ENCODE results near the gene CPT1A. TPM values are rescaled to one million over a fixed set of nuclear protein-coding genes. Genes with fewer than 3 reads are reported as not detected.
"Not testable (repeated sequence)": the region's sequence is repeated elsewhere in the genome, so short reads cannot be mapped to it uniquely, and the experiment has no call there.

The CPT1A gene
- total RNA-seq = 10 to 100 TPM; 21.3 to 24.6 TPM

DNA sequence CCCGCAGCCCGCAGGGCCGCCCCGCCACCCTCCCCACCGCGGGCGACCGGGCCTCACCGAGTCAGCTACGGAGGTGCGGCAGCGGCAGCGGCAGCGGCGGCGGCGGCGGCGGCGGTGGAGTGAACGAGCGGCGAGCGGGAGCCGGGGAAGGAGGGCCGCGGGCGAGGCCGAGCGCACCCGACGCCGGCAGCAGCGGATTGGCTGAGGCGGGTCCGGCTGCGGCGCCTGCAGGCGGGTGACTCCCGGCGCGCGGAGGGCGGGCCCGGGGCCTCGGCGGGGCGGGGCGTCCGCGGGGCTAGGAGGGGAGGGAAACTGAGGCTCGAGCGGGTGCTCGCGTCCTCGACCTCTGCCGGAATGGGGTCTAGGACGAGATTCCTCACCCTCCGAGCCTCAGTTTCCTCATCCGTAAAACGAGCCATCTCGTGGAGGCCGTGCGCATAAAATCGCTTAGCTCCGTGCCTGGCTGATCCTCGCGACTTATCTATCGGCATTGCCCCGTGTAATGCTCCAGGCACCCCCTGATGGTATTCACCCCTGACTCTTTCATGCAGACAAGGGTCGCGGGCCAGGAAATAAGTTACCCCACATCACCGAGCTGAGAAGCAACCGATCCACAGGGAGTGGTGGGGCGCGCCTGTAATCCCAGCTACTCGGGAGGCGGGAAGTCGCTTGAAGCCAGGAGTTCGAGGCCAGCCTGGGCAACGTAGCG lies at the start of gene CPT1A:
TSS of gene CPT1A (minus strand) at position 199 of the 709 bp plus-strand sequence. CDS start 26,442 bp downstream, outside the sequence.
- ChIA-PET POLR2A (no interaction called here), CTCF (interaction anchor here (1.0 kb wide), 1 partner anchor 44 kb away, joined by 3 read pairs; no protein-coding TSS in a partner anchor)

- POLR2A ChIA-PET = no interaction called here
- CTCF ChIA-PET = interaction anchor here (0.5 to 0.7 kb wide), 2 partner anchors 10 to 81 kb away, joined by 3 to 4 read pairs; no protein-coding TSS in a partner anchor
Measured at GRCh38 chr11:68890490-68891231, 48.9 kb upstream of the CPT1A start.

- ChIA-PET CTCF (interaction anchor here (0.7 kb wide), 1 partner anchor 81 kb away, joined by 4 read pairs; no protein-coding TSS in a partner anchor), POLR2A (no interaction called here)
Measured at GRCh38 chr11:68889948-68890446, 48.3 kb upstream of the CPT1A start.

GRCh38 chr11:68884827-68885226 lies 43.1 kb upstream of the CPT1A start:
- POLR2A ChIA-PET, CTCF ChIA-PET: not testable (repeated sequence)

GRCh38 chr11:68882391-68882790 lies 40.7 kb upstream of the CPT1A start:
- ChIA-PET CTCF (no interaction called here), POLR2A (interaction anchor here (0.7 kb wide), 1 partner anchor 13 kb away, joined by 3 read pairs; no protein-coding TSS in a partner anchor)

GRCh38 chr11:68881320-68881719 lies 39.6 kb upstream of the CPT1A start:
- CTCF ChIA-PET = interaction anchor here (0.7 kb wide), 1 partner anchor 62 kb away, joined by 3 read pairs; no protein-coding TSS in a partner anchor

GRCh38 chr11:68880851-68881250 lies 39.1 kb upstream of the CPT1A start:
- ChIA-PET CTCF (interaction anchor here (0.7 kb wide), 1 partner anchor 62 kb away, joined by 3 read pairs; no protein-coding TSS in a partner anchor), POLR2A (no interaction called here)

More at GRCh38 chr11:68881320-68881719, 39.6 kb upstream of the CPT1A start:
- POLR2A ChIA-PET = no interaction called here

DNA sequence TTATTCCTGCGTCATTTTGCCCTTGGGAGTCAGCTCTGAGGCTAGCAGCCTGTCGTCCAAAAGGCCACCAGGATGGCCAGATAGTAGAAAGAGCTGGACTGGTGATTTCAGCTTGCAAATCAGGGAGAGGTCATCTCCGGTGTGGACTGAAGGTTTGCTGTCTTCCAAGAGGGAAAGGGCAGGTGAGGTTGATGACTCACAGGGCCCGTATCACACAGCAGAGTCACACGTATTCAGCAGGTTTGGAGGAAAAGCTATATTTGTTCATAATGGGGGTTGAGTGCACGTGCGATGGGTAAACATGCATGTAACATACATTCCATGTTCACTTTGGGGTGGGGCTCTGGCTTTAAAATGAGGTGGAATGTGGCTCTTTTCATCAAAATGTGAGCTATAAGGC lies 36.3 kb upstream of the CPT1A start:
- ChIA-PET CTCF (no interaction called here), POLR2A (no interaction called here)

DNA sequence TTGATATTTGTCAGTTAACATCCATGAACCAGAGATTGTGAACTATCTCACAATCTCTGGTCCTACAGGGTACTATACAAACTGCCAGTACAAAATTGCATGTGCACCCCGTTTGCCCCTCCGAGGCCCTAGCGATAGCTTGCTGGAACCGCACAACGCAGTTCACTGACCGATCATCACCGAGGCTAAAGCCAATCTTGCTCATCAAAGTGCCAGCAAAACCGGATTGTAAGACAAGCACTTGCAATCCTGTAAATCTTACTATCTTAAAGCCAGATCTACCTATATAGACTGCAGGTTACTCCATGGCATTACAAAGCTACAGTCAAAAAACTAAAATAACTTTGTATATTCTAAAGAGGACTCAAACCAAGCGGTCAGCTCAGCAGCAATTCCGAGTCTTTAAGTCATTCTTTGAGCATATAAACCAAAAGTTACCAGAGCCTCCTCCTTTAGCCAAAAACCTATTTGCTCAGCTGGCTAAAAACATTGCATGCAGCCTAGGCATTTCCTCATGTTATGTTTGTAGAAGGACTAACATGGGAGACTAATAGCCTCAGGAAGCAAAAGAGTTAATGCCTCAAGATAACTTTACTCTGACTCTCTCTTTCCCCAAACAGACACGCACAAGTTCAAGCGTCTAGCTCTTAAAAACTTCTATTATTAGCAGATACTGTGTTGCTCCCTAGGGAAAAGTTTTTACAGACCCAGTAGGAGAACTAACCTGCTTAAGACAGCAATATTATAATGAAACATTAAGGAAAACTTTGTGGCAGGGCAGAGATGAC lies 30.7 kb upstream of the CPT1A start:
- ChIA-PET POLR2A (no interaction called here), CTCF (interaction anchor here (0.5 kb wide), 1 partner anchor 20 kb away, joined by 4 read pairs; no protein-coding TSS in a partner anchor)

DNA sequence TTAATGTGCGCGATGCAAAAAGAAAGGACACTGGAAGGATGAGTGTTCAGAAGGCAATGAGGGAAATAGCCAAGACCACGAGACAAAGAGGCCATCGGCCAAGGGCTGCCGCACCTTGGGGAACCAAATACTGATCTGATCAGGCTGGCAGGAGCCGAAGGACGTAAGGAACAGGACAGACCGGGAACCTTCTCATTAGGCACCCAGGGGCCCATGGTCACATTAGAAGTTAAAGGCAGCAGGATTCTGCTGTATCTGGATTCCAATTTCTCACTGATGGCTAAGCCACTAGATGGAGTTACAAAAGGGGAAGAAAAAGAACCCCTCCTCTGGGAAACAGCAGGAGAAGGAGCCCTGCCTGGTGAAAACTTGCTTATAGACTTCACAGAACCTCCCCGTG lies 28.8 kb upstream of the CPT1A start:
- ChIA-PET POLR2A (no interaction called here), CTCF (no interaction called here)

- CTCF ChIA-PET = no interaction called here
- POLR2A ChIA-PET = no interaction called here
Measured at GRCh38 chr11:68868221-68868835, 26.6 kb upstream of the CPT1A start.

DNA sequence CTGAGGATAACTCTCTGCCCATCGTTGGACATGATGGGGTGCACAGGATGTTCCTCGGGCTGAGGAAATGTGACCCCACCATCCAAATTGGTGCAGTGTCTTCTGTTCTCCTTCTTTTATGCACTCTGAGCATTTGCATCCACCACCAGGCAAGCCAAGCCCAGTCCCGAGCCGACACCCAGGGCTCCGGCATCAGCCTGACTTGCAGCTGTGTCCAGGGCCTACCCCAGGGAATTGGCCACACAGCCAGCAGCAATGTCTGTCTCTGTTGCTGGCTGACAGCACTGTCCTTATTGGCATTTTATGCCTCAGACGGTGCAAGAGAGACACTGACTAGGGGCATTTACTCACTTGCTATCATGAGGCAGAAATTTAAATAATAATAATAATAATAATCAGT lies 25.4 kb upstream of the CPT1A start:
- POLR2A ChIA-PET = no interaction called here
- CTCF ChIA-PET = no interaction called here

GRCh38 chr11:68865241-68865640 lies 23.5 kb upstream of the CPT1A start:
- ChIA-PET POLR2A (no interaction called here), CTCF (no interaction called here)

- CTCF ChIA-PET = no interaction called here
- POLR2A ChIA-PET = no interaction called here
Measured at GRCh38 chr11:68863553-68864265, 22.0 kb upstream of the CPT1A start.

GRCh38 chr11:68862421-68862820 lies 20.7 kb upstream of the CPT1A start:
- ChIA-PET POLR2A (no interaction called here), CTCF (no interaction called here)

GRCh38 chr11:68859123-68859522 lies 17.4 kb upstream of the CPT1A start:
- POLR2A ChIA-PET = no interaction called here

DNA sequence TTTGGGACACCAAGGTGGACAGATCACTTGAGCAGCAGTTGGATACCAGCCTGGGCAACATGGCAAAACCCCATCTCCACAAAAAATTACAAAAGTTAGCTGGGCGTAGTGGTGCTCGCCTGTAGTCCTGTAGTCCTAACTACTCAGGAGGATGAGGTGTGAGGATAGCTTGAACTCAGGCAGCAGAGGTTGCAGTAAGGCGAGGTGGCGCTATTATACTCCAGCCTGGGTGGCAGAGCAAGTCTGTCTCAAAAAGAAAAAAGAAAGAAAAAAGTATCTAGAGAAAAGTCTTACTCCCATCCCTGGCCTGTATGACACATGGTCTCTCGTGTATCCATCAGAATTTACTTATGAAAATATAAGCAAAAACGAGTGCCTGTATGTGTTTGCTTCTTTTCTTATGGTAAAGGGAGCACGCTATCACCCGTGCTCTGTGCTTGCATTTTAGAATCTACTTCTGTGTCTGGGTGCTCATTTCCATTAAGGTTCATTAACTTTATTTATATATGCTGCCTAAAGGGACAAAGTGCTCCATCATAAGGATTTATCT lies 15.4 kb upstream of the CPT1A start:
- CTCF ChIA-PET = no interaction called here
- POLR2A ChIA-PET = no interaction called here

More at GRCh38 chr11:68859123-68859522, 17.4 kb upstream of the CPT1A start:
- CTCF ChIA-PET = no interaction called here

DNA sequence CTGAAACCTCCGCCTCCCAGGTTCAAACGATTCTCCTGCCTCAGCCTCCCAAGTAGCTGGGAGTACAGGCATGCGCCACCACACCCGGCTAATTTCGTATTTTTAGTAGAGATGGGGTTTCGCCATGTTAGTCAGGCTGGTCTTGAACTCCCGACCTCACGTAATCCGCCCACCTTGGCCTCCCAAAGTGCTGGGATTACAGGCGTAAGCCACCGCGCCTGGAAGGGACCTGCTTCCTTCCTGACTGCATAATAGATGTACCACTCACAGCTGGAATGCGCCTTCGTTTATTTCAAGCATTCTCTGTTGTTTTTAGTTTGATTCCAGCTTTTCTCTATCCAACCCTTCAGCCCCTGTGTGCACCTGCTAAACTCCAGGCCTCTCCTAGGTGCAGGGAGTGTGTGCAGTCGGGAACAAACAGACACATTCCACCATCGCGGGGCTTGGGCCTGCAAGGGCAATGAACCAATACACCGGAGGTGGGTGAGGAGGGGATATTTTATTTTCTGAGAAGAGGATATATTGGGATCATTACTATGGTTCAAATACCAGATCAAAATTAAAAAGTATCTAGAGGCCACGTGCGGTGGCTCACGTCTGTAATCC lies 14.8 kb upstream of the CPT1A start:
- POLR2A ChIA-PET, CTCF ChIA-PET: not testable (repeated sequence)
